ENCODE measurements around the gene FHOD3. TPM values are rescaled to one million over a fixed set of nuclear protein-coding genes. Genes with fewer than 3 reads are reported as not detected.
A peak's percentile ranks its signal among the peaks of the same experiment; 100 is the strongest.

The FHOD3 gene
- total and polyA plus RNA-seq, 9 of the 15 experiments (the other 6 are each of a cell fraction or from before 2014, with no cell fraction given) = 0.11 TPM; not detected in 8

DNA sequence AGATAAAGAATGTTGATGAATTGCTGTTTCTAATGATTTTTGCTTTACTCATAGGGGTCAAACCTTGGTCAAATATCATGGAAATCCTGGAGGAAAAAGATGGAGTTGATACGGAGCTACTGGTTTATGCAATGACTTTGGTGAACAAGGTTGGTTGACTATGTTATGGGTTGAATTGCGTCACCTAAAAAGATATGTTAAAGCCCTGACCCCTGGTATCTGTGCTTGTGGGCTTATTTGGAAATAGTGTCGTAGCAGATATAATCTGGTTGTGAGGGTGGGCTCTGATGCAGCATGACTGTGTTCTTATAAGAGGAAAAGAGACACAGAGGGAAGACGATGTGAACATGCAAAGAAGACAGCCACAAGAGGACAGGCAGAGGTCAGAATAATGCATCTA is 305.1 kb downstream of the FHOD3 start:
- Histone ChIP-seq H3K9ac (ENCODE audit: insufficient read depth in 1 of 2, low read depth in 2 of 2, low read length in 2 of 2) (no peak overlapping the region), H3K36me3 (ENCODE audit: control insufficient read depth, insufficient read depth, low read length) (no peaks in the 10 kb centered on the region), H4K20me1 (replicated peaks; ENCODE audit: control insufficient read depth, insufficient read depth, low read length) (no peaks in the 10 kb centered on the region), H2AFZ (ENCODE audit: low read depth, low read length) (no peak overlapping the region), H3K9me3 (replicated peaks; ENCODE audit: control insufficient read depth, insufficient read depth, low read depth, low read length) (no peaks in the 10 kb centered on the region), H3K27me3 (ENCODE audit: control insufficient read depth in 2 of 2, insufficient read depth in 2 of 2, low read length in 2 of 2) (no peaks in the 10 kb centered on the region; a peak in 1 of 5 replicates), H3K4me1 (replicated peaks in 1 of 2; ENCODE audit: control insufficient read depth in 2 of 2, insufficient read depth in 2 of 2, low read length in 2 of 2) (no peaks in the 10 kb centered on the region), H3K27ac (ENCODE audit: extremely low read depth, low read depth, low read length) (no peak overlapping the region), H3K79me2 (ENCODE audit: control insufficient read depth, insufficient read depth, low read length) (no peaks in the 10 kb centered on the region), H3K9me1 (ENCODE audit: control insufficient read depth, insufficient read depth, low read length) (no peaks in the 10 kb centered on the region), H3K4me3 (no peak overlapping the region), H3K4me2 (ENCODE audit: insufficient read depth, low read length) (no peak overlapping the region)
- TF ChIP-seq ZNF311 (CRISPR knock-in tag; IDR thresholded peaks at IDR 0.05) (no peak), TEAD1 (CRISPR knock-in tag; IDR thresholded peaks at IDR 0.05) (no peak), CEBPG (CRISPR knock-in tag; IDR thresholded peaks at IDR 0.05) (no peak), CEBPG (tag; conservative IDR thresholded peaks at IDR 0.05 in 1 of 2, IDR thresholded peaks at IDR 0.05 in 1 of 2) (peak; percentile 35 to 38; a peak in 1 of 4 replicates), ZNF174 (CRISPR knock-in tag; IDR thresholded peaks at IDR 0.05) (no peak), COPS2 (conservative IDR thresholded peaks at IDR 0.05) (no peak), CEBPB (tag; IDR thresholded peaks at IDR 0.05) (peak; percentile 22; the same call in 1 of the 2 replicates), ZNF217 (CRISPR knock-in tag; IDR thresholded peaks at IDR 0.05) (no peak), ATF3 (IDR thresholded peaks at IDR 0.05) (0 out of 2 replicates have a peak, but pooled peaks have one; percentile 37), ATF3 (CRISPR knock-in tag; conservative IDR thresholded peaks at IDR 0.05) (no peak)
- TF ChIP-seq, protein P1, sequence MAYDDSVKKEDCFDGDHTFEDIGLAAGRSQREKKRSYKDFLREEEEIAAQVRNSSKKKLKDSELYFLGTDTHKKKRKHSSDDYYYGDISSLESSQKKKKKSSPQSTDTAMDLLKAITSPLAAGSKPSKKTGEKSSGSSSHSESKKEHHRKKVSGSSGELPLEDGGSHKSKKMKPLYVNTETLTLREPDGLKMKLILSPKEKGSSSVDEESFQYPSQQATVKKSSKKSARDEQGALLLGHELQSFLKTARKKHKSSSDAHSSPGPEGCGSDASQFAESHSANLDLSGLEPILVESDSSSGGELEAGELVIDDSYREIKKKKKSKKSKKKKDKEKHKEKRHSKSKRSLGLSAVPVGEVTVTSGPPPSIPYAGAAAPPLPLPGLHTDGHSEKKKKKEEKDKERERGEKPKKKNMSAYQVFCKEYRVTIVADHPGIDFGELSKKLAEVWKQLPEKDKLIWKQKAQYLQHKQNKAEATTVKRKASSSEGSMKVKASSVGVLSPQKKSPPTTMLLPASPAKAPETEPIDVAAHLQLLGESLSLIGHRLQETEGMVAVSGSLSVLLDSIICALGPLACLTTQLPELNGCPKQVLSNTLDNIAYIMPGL (CRISPR knock-in tag; IDR thresholded peaks at IDR 0.05) = no peak
- in situ Hi-C loops (cut with MboI) (no loop called here), intact Hi-C loops (cut with micrococcal nuclease) (no loop called here)
- WGBS (ENCODE audit: insufficient coverage, low coverage, missing lambda C conversion rate) = 0% methylated on average over 4 of the region's 4 CpGs
- ATAC-seq = no peak
- CTCF ChIA-PET (ENCODE audit: low intra/inter-chr PET ratio) = no interaction called here
- DNase-seq (ENCODE audit: extremely low read depth in 1 of 4, low spot score in 3 of 4) = no peak
- no peak for FAIRE-seq
- BruUV-seq (replicated peaks) = no TSS peak
- POLR2A ChIA-PET = interaction anchor here (1.7 kb wide), 1 partner anchor 9 kb away, joined by 4 read pairs; no protein-coding TSS in a partner anchor

All from K562 (cell line).